NB4 (cell line): ENCODE measurements around the gene CSNK2A3.

ENCODE experiments used
- DNase-seq: peaks from one replicate; pipeline ENCODE4 v3.0.0; 2010; ENCODE audit warnings: low read depth
- H3K4me3 ChIP-seq: one replicate; pipeline ENCODE4 v1.5.1; 2011; ENCODE audit warnings: mild to moderate bottlenecking, low read depth, low read length, moderate library complexity
- MYC ChIP-seq: IDR thresholded peaks from 2 replicates; pipeline ENCODE4 v1.6.1; 2011; ENCODE audit warnings: low read depth, low read length
- POLR2A ChIP-seq: IDR thresholded peaks from 2 replicates; pipeline ENCODE4 v1.6.1; 2011; ENCODE audit warnings: mild to moderate bottlenecking; ENCODE audit not compliant: insufficient read length; ENCODE audit errors: extremely low read depth
- TF ChIP-seq, protein P1 (sequence below): IDR thresholded peaks from one replicate; pipeline ENCODE4 v1.5.1; 2012; ENCODE audit warnings: low read depth, low read length
- TF ChIP-seq, protein P2 (sequence below): IDR thresholded peaks from 2 replicates; pipeline ENCODE4 v1.6.1; 2011; ENCODE audit warnings: low read depth, low read length

CSNK2A3 gene

DNA sequence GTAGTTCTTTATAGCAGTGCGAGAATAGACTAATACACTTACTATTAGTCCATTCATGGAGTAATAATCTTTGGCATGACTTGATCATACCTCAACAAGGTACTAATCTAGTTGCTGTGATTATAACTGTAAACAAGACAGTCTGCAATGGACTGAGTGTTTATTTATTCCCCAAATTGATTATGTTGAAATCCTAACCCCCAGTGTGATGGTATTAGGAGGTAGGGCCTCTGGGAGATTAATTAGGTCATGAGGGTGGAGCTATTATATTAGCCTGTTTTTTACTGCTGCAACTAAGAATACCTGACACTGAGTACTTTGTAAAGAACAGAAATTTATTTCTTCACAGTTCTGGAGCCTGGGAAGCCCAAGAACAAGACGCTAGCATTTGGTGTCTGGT, 30.9 kb upstream of the CSNK2A3 start:
- TF ChIP-seq, protein P1, sequence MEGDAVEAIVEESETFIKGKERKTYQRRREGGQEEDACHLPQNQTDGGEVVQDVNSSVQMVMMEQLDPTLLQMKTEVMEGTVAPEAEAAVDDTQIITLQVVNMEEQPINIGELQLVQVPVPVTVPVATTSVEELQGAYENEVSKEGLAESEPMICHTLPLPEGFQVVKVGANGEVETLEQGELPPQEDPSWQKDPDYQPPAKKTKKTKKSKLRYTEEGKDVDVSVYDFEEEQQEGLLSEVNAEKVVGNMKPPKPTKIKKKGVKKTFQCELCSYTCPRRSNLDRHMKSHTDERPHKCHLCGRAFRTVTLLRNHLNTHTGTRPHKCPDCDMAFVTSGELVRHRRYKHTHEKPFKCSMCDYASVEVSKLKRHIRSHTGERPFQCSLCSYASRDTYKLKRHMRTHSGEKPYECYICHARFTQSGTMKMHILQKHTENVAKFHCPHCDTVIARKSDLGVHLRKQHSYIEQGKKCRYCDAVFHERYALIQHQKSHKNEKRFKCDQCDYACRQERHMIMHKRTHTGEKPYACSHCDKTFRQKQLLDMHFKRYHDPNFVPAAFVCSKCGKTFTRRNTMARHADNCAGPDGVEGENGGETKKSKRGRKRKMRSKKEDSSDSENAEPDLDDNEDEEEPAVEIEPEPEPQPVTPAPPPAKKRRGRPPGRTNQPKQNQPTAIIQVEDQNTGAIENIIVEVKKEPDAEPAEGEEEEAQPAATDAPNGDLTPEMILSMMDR, result no peak
- TF ChIP-seq POLR2A (no peak), MYC (no peak)
- DNase-seq, result no peak
- no peak overlapping the region for H3K4me3 ChIP-seq

DNA sequence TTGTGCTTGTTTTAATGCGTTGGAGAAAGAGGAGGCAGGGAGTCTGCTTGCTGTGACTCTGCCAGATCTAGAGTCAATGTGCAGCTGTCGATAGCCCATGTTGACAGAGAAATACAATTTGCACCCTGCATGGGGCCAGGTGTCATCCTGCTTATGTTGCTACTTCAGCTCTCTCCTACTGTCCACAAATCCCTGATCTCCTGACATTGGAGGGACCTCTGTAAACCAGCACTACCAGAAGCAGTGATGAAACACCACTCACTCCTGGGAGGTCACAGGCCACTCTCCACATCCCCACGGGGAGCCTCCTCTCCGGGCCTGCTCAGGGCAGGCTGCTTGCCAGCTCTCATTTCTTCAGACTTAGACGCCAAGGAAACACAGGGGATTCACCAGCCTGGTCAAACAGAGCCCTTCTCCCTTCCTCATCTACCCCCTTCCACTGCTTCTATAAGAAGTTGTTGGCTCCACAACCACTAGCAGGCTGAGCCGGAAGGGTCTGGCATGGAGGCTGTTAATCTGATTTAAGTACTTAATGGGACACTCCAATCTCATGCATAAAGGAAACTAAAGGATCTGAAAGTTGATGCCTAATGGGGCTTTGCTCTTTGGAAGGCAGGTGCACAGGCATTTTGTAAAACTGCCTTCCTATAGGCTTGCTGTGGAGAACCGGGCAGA, 29.9 kb upstream of the CSNK2A3 start:
- TF ChIP-seq, protein P1, result no peak
- TF ChIP-seq MYC, result no peak
- TF ChIP-seq POLR2A, result no peak
- TF ChIP-seq, protein P2, sequence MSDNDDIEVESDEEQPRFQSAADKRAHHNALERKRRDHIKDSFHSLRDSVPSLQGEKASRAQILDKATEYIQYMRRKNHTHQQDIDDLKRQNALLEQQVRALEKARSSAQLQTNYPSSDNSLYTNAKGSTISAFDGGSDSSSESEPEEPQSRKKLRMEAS, result no peak
- no peak for DNase-seq
- no peak overlapping the region for H3K4me3 ChIP-seq

DNA sequence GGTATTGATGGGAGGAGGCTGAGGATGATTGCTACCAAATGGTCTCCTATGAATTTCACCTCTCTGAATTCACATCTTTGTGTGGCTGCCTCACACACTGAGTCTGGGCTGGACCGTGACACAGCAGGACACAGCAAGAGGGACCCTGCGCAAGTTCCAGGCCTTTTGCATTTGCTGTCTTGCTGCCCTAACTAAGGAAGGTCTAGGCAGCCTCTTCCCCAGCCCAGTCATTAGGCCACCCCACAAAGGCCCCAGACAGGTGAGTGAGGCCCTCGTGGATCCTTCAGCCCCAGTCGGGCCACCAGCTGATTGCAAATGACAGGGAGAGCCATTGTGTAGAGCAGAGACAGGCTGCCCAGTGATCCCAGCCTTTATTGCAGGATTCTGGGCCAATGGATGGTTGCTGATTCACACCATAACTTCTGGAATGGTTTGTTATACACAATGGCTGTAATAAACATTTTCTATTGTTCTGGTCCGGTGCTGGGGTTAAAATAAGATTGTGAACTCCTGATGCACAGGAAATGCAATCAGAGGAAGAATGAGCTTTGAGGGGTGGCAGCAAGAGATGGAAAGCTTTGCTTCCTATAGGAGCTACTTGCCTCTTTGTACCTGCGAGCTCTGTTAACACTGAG, 28.5 kb upstream of the CSNK2A3 start:
- DNase-seq, result no peak
- H3K4me3 ChIP-seq, result no peak overlapping the region
- TF ChIP-seq, protein P2, result no peak
- TF ChIP-seq MYC (no peak), POLR2A (no peak)
- TF ChIP-seq, protein P1, result no peak

DNA sequence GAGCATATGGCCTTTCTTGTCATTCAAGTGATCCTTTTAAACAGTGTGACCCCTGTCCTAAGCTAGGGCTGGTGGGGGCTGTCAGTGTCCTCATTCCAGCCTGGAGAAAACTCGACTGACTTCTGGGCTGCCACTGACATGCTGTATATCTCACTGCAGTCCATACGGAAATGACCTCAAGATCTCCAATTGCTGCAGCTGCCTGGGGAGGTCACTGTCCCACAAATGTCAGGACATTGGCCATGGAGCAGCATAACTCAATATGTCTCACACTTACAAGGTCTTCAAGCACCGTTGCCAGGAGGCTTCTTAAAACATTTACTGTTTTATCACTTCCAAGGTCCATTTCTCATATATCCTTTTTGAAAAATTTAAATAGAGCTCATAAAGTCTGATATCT, 27.8 kb upstream of the CSNK2A3 start:
- TF ChIP-seq POLR2A, result no peak
- TF ChIP-seq, protein P1, result no peak
- TF ChIP-seq, protein P2, result no peak
- no peak for TF ChIP-seq MYC
- no peak for DNase-seq
- no peak overlapping the region for H3K4me3 ChIP-seq

DNA sequence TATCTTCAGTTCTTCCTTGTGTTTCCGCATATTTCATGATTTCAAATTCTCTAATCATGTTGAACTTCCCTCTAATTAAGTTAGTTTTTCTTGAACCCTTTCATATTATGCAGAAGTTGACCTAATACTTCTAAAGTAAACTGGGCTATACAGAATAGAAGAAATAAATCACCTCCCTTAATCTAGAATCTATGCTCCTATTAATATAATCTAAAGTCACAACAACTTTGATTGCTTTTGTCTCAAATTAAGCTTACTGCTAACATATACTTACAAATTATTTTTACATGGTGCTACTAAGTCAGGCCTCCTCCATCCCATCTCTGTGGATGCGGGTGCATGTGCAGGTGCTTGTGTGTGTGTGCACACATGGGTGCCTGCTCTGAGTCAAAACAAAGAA, 27.3 kb upstream of the CSNK2A3 start:
- DNase-seq, result no peak
- TF ChIP-seq, protein P2, result no peak
- TF ChIP-seq, protein P1, result no peak
- TF ChIP-seq MYC (no peak), POLR2A (no peak)
- H3K4me3 ChIP-seq, result no peak overlapping the region

DNA sequence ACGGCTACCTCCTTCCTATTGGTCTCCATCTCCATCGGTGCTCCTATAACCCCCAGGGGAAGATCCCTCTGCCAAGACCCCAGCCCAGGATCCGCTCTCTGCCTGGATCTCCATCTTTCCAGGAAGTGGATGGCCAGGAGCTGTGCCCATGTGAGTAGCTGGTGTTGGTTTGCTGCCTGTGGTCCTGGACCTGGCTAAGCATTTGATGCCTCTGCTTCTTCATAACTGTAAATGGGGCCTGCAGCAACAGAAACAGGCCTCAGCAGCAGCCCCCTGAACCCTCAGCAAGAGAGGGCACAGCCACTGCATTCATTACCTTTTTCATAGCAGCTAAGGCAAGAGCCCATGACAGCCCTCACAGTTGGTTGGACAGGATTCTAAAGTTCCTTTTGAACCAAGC, 26.6 kb upstream of the CSNK2A3 start:
- no peak for DNase-seq
- TF ChIP-seq, protein P2, result no peak
- no peak for TF ChIP-seq POLR2A
- no peak overlapping the region for H3K4me3 ChIP-seq
